Suprapubic skin (tissue), 4 donors: ENCODE results near the gene PLCG2. TPM values are rescaled to one million over a fixed set of nuclear protein-coding genes. Genes with fewer than 3 reads are reported as not detected.

ENCODE experiments used
- DNase-seq, 2 donors: peaks; one replicate each; pipeline ENCODE4 v3.0.0-alpha.2; 2019; ENCODE audit warnings: low spot score in 2 of 2
- H3K27ac ChIP-seq: fragments of 200-600 bp; sonication (generic); one replicate; pipeline ENCODE4 v1.5.1; 2019
- H3K27me3 ChIP-seq: fragments of 200-600 bp; sonication (generic); one replicate; pipeline ENCODE4 v1.5.1; 2019
- H3K36me3 ChIP-seq: fragments of 200-600 bp; sonication (generic); one replicate; pipeline ENCODE4 v1.5.1; 2019
- H3K4me1 ChIP-seq: fragments of 200-600 bp; sonication (generic); one replicate; pipeline ENCODE4 v1.5.1; 2019
- H3K4me3 ChIP-seq: fragments of 200-600 bp; sonication (generic); one replicate; pipeline ENCODE4 v1.5.1; 2019; ENCODE audit warnings: mild to moderate bottlenecking
- H3K9me3 ChIP-seq: fragments of 200-600 bp; sonication (generic); one replicate; pipeline ENCODE4 v1.5.1; 2019
- CTCF ChIP-seq, 2 donors: fragments of 200-600 bp in 1 of 2; fragments of 450-650 bp in 1 of 2; sonication (generic) in 1 of 2; IDR thresholded peaks; one replicate each; pipeline ENCODE4 v1.5.1; 2016 to 2019; ENCODE audit warnings: antibody characterized with exemption in 2 of 2, mild to moderate bottlenecking in 1 of 2, moderate library complexity in 1 of 2
- EP300 ChIP-seq: sonication (generic); formaldehyde crosslinking; IDR thresholded peaks from one replicate; pipeline ENCODE4 v1.6.1; 2017; ENCODE audit warnings: antibody characterized with exemption
- POLR2A ChIP-seq, 2 donors: fragments of 450-650 bp; IDR thresholded peaks; one replicate each; pipeline ENCODE4 v1.6.1; 2017; ENCODE audit warnings: antibody characterized with exemption in 2 of 2, mild to moderate bottlenecking in 2 of 2, moderate library complexity in 2 of 2
- POLR2AphosphoS5 ChIP-seq, 3 donors: sonication (generic); formaldehyde crosslinking; IDR thresholded peaks; one replicate each; pipeline ENCODE4 v1.6.1; 2017; ENCODE audit warnings: antibody characterized with exemption in 3 of 3
- WGBS: methylation state at CpG from one replicate; pipeline ENCODE4 v1.1.5; 2018; 5-methylcytosine and 5-hydroxymethylcytosine counted together
- total RNA-seq, 4 donors: library from RNA; depleted of rRNA; stranded (reverse); fragments of >200 nt; gene quantifications; one replicate each; pipeline ENCODE4 v1.1.0, GENCODE V29; 2016

The PLCG2 gene
- total RNA-seq, 4 donors from 2014 or later: 6.5 to 24.1 (median 10.5) TPM

GRCh38 chr16:81818905-81819304 lies 39.8 kb downstream of the PLCG2 start:
- Histone ChIP-seq H3K9me3 (no peaks in the 10 kb centered on the region), H3K4me1 (no peaks in the 10 kb centered on the region), H3K27ac (no peak overlapping the region), H3K4me3 (no peak overlapping the region), H3K36me3 (no peaks in the 10 kb centered on the region), H3K27me3 (no peaks in the 10 kb centered on the region)
- whole genome bisulfite sequencing: 100% methylated on average over 3 of the region's 4 CpGs
- no peak for TF ChIP-seq POLR2A (IDR thresholded peaks at IDR 0.05)
- TF ChIP-seq EP300: no peak
- no peak for TF ChIP-seq POLR2AphosphoS5 (IDR thresholded peaks at IDR 0.05)
- no peak for TF ChIP-seq CTCF (IDR thresholded peaks at IDR 0.05)
- DNase-seq: no peak

- H3K36me3 ChIP-seq: no peaks in the 10 kb centered on the region
- H3K4me3 ChIP-seq: no peak overlapping the region
- no peak overlapping the region for H3K27ac ChIP-seq
- TF ChIP-seq POLR2AphosphoS5 (IDR thresholded peaks at IDR 0.05): no peak
- TF ChIP-seq POLR2A (IDR thresholded peaks at IDR 0.05): no peak
- TF ChIP-seq CTCF (IDR thresholded peaks at IDR 0.05): no peak
- TF ChIP-seq EP300: no peak
- no peaks in the 10 kb centered on the region for H3K27me3 ChIP-seq
- no peak for DNase-seq
- no peaks in the 10 kb centered on the region for H3K4me1 ChIP-seq
- no peaks in the 10 kb centered on the region for H3K9me3 ChIP-seq
- 74% methylated on average over 10 of the region's 10 CpGs for WGBS
These were observed 42.5 kb downstream of the PLCG2 start for GRCh38 chr16:81821436-81822128.

- no peak overlapping the region for H3K4me3 ChIP-seq
- H3K4me1 ChIP-seq: no peaks in the 10 kb centered on the region
- H3K36me3 ChIP-seq: no peaks in the 10 kb centered on the region
- no peak overlapping the region for H3K27ac ChIP-seq
- no peak for DNase-seq
- H3K9me3 ChIP-seq: no peaks in the 10 kb centered on the region
- no peak for TF ChIP-seq POLR2AphosphoS5 (IDR thresholded peaks at IDR 0.05)
- no peak for TF ChIP-seq CTCF (IDR thresholded peaks at IDR 0.05)
- TF ChIP-seq POLR2A (IDR thresholded peaks at IDR 0.05): no peak
- no peak for TF ChIP-seq EP300
- 64% methylated on average over 4 of the region's 8 CpGs for WGBS
- H3K27me3 ChIP-seq: no peaks in the 10 kb centered on the region
These were observed 44.0 kb downstream of the PLCG2 start for GRCh38 chr16:81823111-81823510.

- WGBS: 75% methylated on average over 1 of the region's 1 CpG
- H3K27ac ChIP-seq: no peak overlapping the region
These were observed 44.6 kb downstream of the PLCG2 start for GRCh38 chr16:81823734-81824133.

GRCh38 chr16:81826523-81826922 lies 47.4 kb downstream of the PLCG2 start:
- 91% methylated on average over 5 of the region's 5 CpGs for WGBS
- Histone ChIP-seq H3K27ac (no peak overlapping the region), H3K27me3 (no peaks in the 10 kb centered on the region), H3K4me3 (no peak overlapping the region), H3K36me3 (no peaks in the 10 kb centered on the region), H3K4me1 (no peaks in the 10 kb centered on the region), H3K9me3 (no peaks in the 10 kb centered on the region)
- no peak for DNase-seq
- TF ChIP-seq POLR2AphosphoS5 (IDR thresholded peaks at IDR 0.05) (no peak), POLR2A (IDR thresholded peaks at IDR 0.05) (no peak), CTCF (IDR thresholded peaks at IDR 0.05) (no peak), EP300 (no peak)

More at GRCh38 chr16:81823734-81824133, 44.6 kb downstream of the PLCG2 start:
- Histone ChIP-seq H3K27me3 (no peaks in the 10 kb centered on the region), H3K4me3 (no peak overlapping the region), H3K4me1 (no peaks in the 10 kb centered on the region), H3K9me3 (no peaks in the 10 kb centered on the region), H3K36me3 (no peaks in the 10 kb centered on the region)
- no peak for DNase-seq
- TF ChIP-seq CTCF (IDR thresholded peaks at IDR 0.05) (no peak), EP300 (no peak), POLR2AphosphoS5 (IDR thresholded peaks at IDR 0.05) (no peak)
